Measurements from ENCODE around the gene OSBPL3. TPM values are rescaled to one million over a fixed set of nuclear protein-coding genes. Genes with fewer than 3 reads are reported as not detected.

Gene OSBPL3
- total RNA-seq, 1 experiment from 2014 or later, result 32.8 TPM

DNA sequence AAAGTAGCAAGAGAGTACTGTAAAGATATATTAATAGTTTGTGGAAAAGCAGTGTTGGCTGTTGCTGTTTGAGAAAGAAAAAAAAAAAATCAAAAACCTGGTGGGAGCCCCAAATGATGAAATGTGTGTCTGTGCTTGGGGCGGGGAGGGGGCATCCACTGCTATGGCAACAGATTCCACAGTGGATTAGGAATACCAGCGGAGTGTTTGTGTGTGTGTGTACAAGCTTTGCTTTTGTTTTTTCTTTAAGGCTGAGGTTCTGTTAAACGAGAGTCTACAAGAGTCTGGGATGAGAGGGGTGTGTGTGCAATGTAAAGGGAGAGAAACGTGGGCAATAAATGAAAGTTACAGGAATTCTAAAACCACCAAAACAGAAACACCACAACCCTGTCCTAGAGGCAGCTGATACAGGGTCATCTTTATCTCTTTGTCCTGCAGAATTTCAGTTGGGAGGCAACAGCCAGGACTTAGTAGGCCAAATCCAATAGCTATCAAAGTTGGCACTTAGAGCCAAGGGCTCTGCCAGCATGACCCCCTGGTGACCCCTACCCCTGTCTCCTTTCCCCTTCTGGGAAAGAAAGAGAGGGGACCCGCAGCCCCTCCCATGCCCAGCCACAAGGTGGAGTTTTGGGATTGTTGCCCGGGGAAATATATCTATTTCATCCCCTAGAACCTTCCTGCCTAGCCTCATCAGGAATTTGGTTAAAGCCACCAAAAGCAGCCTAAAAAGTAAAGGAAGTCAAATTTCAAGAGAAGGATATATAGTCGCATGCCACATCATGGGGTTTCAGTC lies 85.4 kb downstream of the OSBPL3 start:
- no peak overlapping the region for H3K4me3 ChIP-seq
- DNase-seq, result peak; percentile 19 to 30
- no peaks in the 10 kb centered on the region for H3K9me3 ChIP-seq (replicated peaks)
- H3K4me1 ChIP-seq, result peaks cover 18% of the 10 kb centered on the region
- peaks cover 7% of the 10 kb centered on the region; the same call in 1 of the 2 replicates for H3K36me3 ChIP-seq
- H3K27me3 ChIP-seq, result no peaks in the 10 kb centered on the region
- H3K27ac ChIP-seq, result no peak overlapping the region

DNA sequence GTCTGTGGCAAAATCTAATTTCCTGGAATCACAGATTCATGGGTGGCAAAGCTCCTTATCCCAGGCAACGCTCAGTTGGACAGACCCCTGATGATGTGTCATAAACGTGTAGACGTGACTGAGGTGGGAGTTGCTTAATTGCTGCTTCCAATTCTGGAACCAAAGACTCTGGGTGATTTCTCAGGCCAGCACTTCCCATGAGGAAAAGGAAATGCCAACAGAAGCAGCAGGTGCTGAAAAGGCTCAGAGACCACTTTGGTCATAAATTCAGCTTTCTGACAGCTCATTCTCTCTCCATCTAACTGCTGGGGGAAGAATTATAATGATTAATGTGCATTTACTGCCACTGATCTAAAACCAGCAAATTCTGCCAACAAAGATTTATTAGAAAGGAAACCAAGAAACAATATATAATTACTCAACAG lies 88.7 kb downstream of the OSBPL3 start:
- Histone ChIP-seq H3K9me3 (replicated peaks) (no peaks in the 10 kb centered on the region), H3K4me1 (peaks cover 15% of the 10 kb centered on the region), H3K4me3 (no peak overlapping the region), H3K27ac (no peak overlapping the region), H3K36me3 (peaks cover 7% of the 10 kb centered on the region; the same call in 1 of the 2 replicates), H3K27me3 (no peaks in the 10 kb centered on the region)
- peak; percentile 28 to 63 for DNase-seq

DNA sequence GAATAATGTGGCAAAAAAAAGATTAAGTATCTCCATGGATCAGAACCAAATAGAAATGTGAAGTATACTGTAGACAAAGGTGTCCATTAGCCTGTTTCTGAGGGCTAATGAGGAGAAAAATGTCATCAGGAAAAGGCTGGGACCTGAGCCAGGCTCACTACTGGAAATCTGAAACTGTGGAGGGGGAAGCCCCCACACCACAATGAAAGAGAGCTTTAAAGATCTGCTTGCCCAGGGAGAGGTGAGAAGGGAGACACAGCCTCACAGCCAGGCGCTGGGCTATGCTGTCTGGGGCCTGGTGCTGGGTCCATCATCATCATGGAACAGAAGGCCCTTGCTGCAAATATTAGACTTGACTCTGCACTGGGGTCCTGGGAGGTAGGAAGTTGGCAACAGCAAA lies 90.4 kb downstream of the OSBPL3 start:
- no peak overlapping the region for H3K27ac ChIP-seq
- H3K36me3 ChIP-seq, result peaks cover 7% of the 10 kb centered on the region; the same call in 1 of the 2 replicates
- H3K9me3 ChIP-seq (replicated peaks), result no peaks in the 10 kb centered on the region
- H3K27me3 ChIP-seq, result no peaks in the 10 kb centered on the region
- DNase-seq, result no peak
- no peak overlapping the region for H3K4me3 ChIP-seq
- H3K4me1 ChIP-seq, result peaks cover 18% of the 10 kb centered on the region

DNA sequence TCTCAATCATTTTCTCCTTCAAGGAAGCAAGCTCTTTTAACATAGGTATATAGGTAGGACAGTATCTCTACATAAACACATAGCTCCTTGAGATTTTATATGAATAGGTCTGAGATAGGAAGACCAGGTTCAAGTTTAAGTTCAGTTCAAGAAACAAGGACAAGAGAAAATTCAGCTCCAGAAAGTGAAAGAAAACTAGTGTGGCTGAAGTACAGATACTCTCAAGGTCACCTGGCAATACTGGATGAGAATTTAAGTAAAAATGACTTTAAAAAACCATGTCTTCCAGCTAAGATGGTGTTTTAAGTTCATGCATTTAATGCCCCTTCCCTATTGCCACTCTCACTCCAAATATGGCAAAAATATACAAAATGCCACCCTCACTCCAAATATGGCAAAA lies 91.3 kb downstream of the OSBPL3 start:
- no peak overlapping the region for H3K4me3 ChIP-seq

DNA sequence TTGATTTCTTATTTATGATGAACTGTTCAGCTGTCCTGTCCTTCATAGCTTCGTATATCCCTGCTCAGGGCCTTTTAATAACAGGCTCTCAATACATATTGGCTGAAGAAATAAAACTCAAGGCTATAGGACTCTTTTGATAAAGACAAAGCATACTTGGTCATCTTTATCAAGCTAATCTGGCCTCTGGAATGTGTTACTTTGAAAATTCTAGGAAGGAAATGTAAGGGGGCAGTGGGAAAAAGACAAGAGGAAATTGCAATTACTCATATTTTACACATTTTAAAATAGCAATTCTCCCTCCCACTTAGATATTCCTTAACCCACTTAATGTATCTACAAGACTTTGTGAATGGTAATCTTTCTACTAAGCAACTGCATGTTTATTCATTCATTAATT lies 94.3 kb downstream of the OSBPL3 start:
- DNase-seq, result no peak
- Histone ChIP-seq H3K27ac (no peak overlapping the region), H3K4me3 (no peak overlapping the region), H3K4me1 (peaks cover 37% of the 10 kb centered on the region), H3K9me3 (replicated peaks) (no peaks in the 10 kb centered on the region), H3K27me3 (no peaks in the 10 kb centered on the region), H3K36me3 (peaks cover 6% of the 10 kb centered on the region; the same call in 1 of the 2 replicates)

More for the DNA sequence above, 91.3 kb downstream of the OSBPL3 start:
- H3K27ac ChIP-seq, result no peak overlapping the region
- peaks cover 26% of the 10 kb centered on the region for H3K4me1 ChIP-seq
- peaks cover 7% of the 10 kb centered on the region; the same call in 1 of the 2 replicates for H3K36me3 ChIP-seq
- H3K9me3 ChIP-seq (replicated peaks), result no peaks in the 10 kb centered on the region
- DNase-seq, result no peak
- H3K27me3 ChIP-seq, result no peaks in the 10 kb centered on the region

DNA sequence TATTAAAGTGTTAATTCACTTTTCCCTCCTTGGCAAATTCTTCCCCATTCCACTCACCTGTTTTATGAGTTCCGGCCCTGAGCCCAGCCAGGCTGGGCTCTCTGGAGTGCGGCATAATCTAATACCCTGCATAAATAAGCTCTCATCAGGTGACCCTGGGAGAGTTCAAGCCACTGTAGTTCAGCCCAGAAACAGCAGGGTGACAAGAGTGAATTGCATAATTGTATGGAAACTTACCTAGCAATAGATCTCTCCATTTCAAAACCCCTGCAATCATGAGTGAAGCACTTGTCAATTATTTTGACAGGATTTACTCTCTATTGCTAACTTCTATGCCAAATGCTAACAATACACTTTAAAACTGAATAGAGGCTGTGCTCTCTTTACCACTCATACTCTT lies 94.7 kb downstream of the OSBPL3 start:
- Histone ChIP-seq H3K9me3 (replicated peaks) (no peaks in the 10 kb centered on the region), H3K36me3 (0 out of 2 replicates have a peak, but pooled peaks cover 2% of the 10 kb centered on the region), H3K4me3 (no peak overlapping the region), H3K4me1 (peaks cover 37% of the 10 kb centered on the region), H3K27ac (no peak overlapping the region), H3K27me3 (no peaks in the 10 kb centered on the region)
- no peak for DNase-seq

DNA sequence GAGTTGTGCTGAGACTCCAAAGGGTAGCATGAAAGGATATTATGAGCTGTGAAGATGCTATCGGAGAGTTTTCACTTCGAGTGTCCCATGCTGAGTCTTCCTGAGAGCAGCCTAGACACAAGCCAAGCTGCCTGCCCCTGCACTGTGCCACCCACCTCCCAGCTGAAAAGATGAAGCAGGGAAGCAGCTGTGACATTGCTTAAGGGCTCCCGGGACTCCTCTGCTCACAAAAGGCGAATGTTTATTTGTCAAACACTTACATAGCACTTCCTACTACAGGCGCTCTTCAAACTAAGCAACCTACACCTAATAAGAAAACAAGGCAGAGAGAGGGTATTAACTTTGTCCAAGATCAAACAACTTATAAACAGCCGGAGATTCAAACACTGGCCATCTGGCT lies 95.6 kb downstream of the OSBPL3 start:
- Histone ChIP-seq H3K4me1 (peaks cover 37% of the 10 kb centered on the region), H3K4me3 (no peak overlapping the region), H3K36me3 (no peaks in the 10 kb centered on the region), H3K9me3 (replicated peaks) (no peaks in the 10 kb centered on the region), H3K27me3 (no peaks in the 10 kb centered on the region), H3K27ac (peak overlapping the region; percentile 48)
- DNase-seq, result peak; percentile 79 to 88

DNA sequence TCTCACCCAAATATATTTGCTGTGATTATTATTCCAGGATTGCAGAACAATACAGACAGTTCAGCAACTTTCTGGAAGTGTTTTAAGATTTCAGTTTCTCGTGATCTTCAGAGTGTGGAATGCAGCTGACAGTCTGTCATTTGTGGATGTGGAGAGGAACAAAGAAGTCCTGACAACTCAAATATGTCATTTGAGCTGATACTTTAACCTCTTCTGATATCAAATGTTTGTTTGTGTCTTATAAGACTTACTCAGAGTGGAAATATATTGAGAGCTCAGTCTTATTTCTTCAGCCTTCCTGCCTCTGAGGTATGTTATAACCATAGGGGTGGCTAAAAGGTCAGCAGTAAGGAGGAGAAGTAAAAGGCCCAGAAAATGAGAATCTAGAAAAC lies 96.4 kb downstream of the OSBPL3 start:
- peak in 1 of 2 experiments; percentile 26 for DNase-seq
- Histone ChIP-seq H3K27ac (peak overlapping the region; percentile 48), H3K4me1 (peaks cover 37% of the 10 kb centered on the region), H3K27me3 (no peaks in the 10 kb centered on the region), H3K4me3 (no peak overlapping the region), H3K9me3 (replicated peaks) (no peaks in the 10 kb centered on the region), H3K36me3 (no peaks in the 10 kb centered on the region)

DNA sequence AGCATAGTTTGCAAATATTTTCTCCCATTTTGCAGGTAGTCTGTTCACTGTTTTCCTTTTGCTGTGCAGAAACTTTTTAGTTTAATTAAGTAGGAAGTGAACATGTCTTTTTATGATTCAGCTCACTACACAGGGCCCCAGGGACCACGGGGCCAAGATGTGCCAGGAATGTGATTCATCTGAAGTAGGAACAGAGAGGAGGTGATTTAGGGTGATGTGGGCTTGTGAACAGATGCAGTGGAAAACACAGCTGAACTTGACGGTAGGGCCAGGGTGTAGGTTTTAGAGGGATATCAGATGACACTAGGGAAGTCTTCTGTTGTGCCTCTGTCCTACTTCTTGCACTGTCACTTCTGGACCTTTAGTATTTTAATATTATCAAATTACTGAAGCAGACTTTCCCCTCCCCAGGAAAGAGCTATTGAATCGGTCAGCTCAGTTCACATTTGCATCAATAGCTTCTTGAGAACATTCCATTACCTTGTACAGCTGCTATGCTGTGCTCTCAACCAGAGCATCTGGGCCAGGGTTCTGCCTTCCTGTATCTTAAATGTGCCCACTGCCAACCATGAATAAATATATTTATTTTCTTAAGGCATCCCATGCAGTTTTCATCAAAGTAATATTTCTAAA lies 96.9 kb downstream of the OSBPL3 start:
- peak; percentile 80 to 90 for DNase-seq
- no peak overlapping the region for H3K4me3 ChIP-seq
- no peaks in the 10 kb centered on the region for H3K9me3 ChIP-seq (replicated peaks)
- H3K36me3 ChIP-seq, result no peaks in the 10 kb centered on the region
- peak overlapping the region; percentile 48 for H3K27ac ChIP-seq
- peaks cover 37% of the 10 kb centered on the region for H3K4me1 ChIP-seq
- H3K27me3 ChIP-seq, result no peaks in the 10 kb centered on the region

DNA sequence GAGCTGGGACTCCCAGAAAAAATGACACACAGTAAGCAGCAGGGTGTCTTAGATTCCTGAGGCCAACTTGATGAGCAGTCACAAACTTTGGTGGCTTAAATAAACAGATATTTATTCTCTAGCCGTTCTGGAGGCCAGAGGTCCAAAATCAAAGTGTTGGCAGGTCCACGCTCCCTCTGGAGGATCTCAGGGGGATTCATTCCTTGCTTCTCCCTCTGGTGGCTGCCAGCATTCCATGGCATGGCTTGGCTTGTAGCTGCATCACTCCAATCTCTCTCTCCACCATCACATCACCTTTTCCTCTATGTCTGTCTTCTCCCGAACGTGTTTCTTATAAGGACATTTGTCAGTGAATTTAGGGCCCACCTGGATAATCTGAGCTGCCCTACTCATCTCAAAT lies 98.4 kb downstream of the OSBPL3 start:
- no peaks in the 10 kb centered on the region for H3K36me3 ChIP-seq
- H3K27me3 ChIP-seq, result no peaks in the 10 kb centered on the region
- DNase-seq, result no peak
- H3K9me3 ChIP-seq (replicated peaks), result no peaks in the 10 kb centered on the region
- H3K4me3 ChIP-seq, result no peak overlapping the region
- peaks cover 37% of the 10 kb centered on the region for H3K4me1 ChIP-seq
- H3K27ac ChIP-seq, result no peak overlapping the region

DNA sequence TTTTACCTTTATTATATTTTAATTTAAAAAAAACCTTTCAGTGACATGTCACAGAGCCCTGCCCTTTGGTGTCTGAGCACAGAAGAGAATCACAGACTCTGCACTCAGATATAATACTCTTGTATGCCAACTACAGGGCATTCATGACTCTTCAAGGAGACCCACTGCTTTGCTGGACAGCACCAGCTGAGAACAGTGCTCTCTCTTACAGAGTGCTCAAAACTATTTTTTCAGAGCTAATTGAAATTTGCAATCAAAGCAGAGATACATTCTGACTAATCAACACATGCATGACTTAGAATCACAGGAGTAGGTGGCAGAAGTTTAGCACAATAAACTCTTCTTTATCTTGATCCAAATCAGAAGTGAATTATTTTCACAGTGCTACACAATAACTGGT lies 99.1 kb downstream of the OSBPL3 start:
- Histone ChIP-seq H3K4me1 (peaks cover 37% of the 10 kb centered on the region), H3K27ac (no peak overlapping the region), H3K27me3 (no peaks in the 10 kb centered on the region), H3K4me3 (no peak overlapping the region), H3K9me3 (replicated peaks) (no peaks in the 10 kb centered on the region), H3K36me3 (no peaks in the 10 kb centered on the region)
- no peak for DNase-seq

DNA sequence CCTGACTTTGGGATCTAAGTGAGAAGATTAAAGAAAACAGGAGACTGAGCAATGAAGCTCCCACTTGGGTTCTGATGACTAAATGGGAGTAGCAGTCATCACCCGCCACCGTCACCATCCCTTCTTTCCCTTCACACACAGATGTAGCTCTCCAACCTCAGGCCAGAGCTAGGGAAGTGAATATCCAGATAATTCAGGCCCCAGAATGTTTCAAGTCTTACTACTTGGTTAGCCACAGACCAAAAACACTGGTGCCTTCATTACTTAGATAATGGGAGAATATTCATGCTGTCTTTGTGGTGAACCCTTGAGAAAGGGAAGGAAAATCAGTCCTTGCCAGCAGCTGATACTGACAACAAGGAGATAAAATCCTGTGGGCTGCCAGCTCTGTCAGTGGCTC lies 100.7 kb downstream of the OSBPL3 start:
- no peaks in the 10 kb centered on the region for H3K36me3 ChIP-seq
- DNase-seq, result no peak
- no peaks in the 10 kb centered on the region for H3K9me3 ChIP-seq (replicated peaks)
- no peaks in the 10 kb centered on the region for H3K27me3 ChIP-seq
- peaks cover 30% of the 10 kb centered on the region for H3K4me1 ChIP-seq
- H3K27ac ChIP-seq, result no peak overlapping the region
- no peak overlapping the region for H3K4me3 ChIP-seq

DNA sequence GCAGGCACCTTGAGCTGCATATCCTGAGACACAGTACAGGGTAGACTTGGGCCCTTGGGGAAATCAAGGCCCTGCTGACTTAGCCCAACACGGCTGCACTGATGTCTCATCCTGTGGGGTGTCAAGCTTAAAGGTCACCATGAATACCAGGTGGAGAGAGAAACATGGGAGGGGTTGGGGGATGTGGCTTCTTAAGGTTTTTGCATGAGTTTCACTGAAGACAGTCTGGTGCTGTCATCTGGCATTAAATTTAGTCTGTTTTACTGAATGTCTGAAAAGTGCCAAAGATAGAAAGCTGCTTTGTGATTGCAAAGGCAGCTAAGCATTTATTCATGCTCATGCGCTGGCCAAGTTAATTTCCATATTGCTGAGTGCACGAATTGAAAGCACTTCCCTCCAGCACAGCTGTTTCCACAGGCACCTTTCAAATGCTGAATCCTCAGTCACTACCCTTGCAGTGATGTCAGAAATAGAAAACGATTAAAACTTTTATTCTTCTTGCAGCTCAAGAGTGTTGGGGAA lies 102.1 kb downstream of the OSBPL3 start:
- DNase-seq, result no peak

DNA sequence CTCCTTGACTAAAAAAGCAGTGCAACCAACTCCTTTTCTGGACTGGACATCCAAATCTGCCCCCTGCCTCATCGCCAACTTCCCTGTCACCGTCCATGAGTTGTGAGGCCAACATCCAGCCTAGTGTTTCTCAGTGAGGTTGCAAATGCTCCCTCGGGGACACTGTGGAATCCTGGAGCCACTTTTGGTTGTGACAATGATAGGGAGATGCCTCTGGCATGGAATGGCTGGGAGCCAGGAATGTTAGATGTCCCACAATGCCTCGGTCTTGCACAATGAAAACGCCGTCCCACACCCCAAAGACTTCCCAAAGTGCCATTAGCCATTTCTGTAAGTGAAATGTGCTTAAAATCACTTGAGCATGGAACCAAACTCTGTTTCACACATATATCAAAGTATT lies 105.2 kb downstream of the OSBPL3 start:
- no peak for DNase-seq
- Histone ChIP-seq H3K27ac (no peak overlapping the region), H3K36me3 (peaks cover 1% of the 10 kb centered on the region; the same call in 1 of the 2 replicates), H3K27me3 (no peaks in the 10 kb centered on the region), H3K4me3 (no peak overlapping the region), H3K4me1 (peaks cover 8% of the 10 kb centered on the region; the same call in 1 of the 2 replicates), H3K9me3 (replicated peaks) (no peaks in the 10 kb centered on the region)

More for the DNA sequence above, 102.1 kb downstream of the OSBPL3 start:
- no peaks in the 10 kb centered on the region for H3K36me3 ChIP-seq
- H3K27ac ChIP-seq, result no peak overlapping the region
- H3K4me1 ChIP-seq, result peaks cover 17% of the 10 kb centered on the region
- no peaks in the 10 kb centered on the region for H3K9me3 ChIP-seq (replicated peaks)
- H3K27me3 ChIP-seq, result no peaks in the 10 kb centered on the region
- no peak overlapping the region for H3K4me3 ChIP-seq

DNA sequence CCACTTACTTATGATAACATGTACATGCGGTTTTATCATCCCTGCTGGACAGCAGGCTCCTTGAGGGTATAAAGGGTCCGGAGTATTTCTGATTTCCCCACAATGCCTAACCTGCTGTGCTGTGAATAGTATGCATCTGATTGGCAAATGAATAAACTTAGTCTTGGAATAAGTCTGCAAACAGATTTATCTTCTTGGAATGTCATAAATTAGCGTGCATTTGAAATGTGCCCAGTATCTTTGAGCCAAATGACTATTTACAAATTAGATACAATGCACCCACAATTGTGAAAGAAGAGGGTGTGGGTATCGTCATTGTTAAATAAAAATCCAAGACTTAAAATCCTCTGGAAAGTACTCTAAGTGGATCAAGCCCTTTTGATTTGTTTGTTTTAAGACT lies 106.0 kb downstream of the OSBPL3 start:
- H3K4me1 ChIP-seq, result peaks cover 14% of the 10 kb centered on the region; the same call in 1 of the 2 replicates
- no peak overlapping the region for H3K4me3 ChIP-seq
- H3K27me3 ChIP-seq, result no peaks in the 10 kb centered on the region
- no peak for DNase-seq
- no peak overlapping the region for H3K27ac ChIP-seq
- H3K9me3 ChIP-seq (replicated peaks), result no peaks in the 10 kb centered on the region
- peaks cover 2% of the 10 kb centered on the region; the same call in 1 of the 2 replicates for H3K36me3 ChIP-seq

Measured in SJCRH30 (cell line).